OCI-LY7 (cell line): ENCODE measurements around the gene TMEM248.

Source experiments
- CTCF ChIP-seq: fragments of 200-600 bp; sonication (generic); conservative IDR thresholded peaks from 2 replicates; pipeline ENCODE4 v1.5.1; 2014; ENCODE audit warnings: mild to moderate bottlenecking, antibody characterized with exemption, low read length, moderate library complexity, mixed read lengths
- EZH2phosphoT487 ChIP-seq: fragments of 200-600 bp; sonication (generic); IDR thresholded peaks from 2 replicates; pipeline ENCODE4 v1.6.1; 2018; ENCODE audit warnings: low read depth, borderline replicate concordance, mild to moderate bottlenecking, mixed run types, antibody characterized with exemption, low read length, moderate library complexity, mixed read lengths

GRCh38 chr7:66960192-66960591 is 39.2 kb downstream of the TMEM248 start:
- TF ChIP-seq CTCF (no peak), EZH2phosphoT487 (no peak)
